Measurements from ENCODE around the gene CCNT2.

GRCh38 chr2:134905168-134905567, 13.5 kb upstream of the CCNT2 start:
- TF ChIP-seq POLR2AphosphoS5 (IDR thresholded peaks at IDR 0.05) (no peak), CTCF (IDR thresholded peaks at IDR 0.05) (no peak), EP300 (IDR thresholded peaks at IDR 0.05) (no peak)

Data from esophagus muscularis mucosa (tissue), 4 donors.